ENCODE measurements around the gene PPP1CC.
"Not testable (repeated sequence)": the region's sequence is repeated elsewhere in the genome, so short reads cannot be mapped to it uniquely, and the experiment has no call there.

PPP1CC gene

GRCh38 chr12:110742718-110743570, at the start of gene PPP1CC:
PPP1CC (minus strand) TSS chr12:110742891; CDS start chr12:110742707, 184 bp downstream.
- peak; percentile 93 for DNase-seq (ENCODE audit: low spot score)

- no peak for DNase-seq (ENCODE audit: low spot score)
Observed at GRCh38 chr12:110791589-110791988, 48.9 kb upstream of the PPP1CC start.

GRCh38 chr12:110790301-110790700, 47.6 kb upstream of the PPP1CC start:
- no peak for DNase-seq (ENCODE audit: low spot score)

- DNase-seq (ENCODE audit: low spot score) = no peak
Observed at GRCh38 chr12:110786012-110786411, 43.3 kb upstream of the PPP1CC start.

GRCh38 chr12:110785240-110785639, 42.5 kb upstream of the PPP1CC start:
- DNase-seq (ENCODE audit: low spot score) = no peak

GRCh38 chr12:110782922-110783321, 40.2 kb upstream of the PPP1CC start:
- no peak for DNase-seq (ENCODE audit: low spot score)

GRCh38 chr12:110782094-110782493, 39.4 kb upstream of the PPP1CC start:
- DNase-seq (ENCODE audit: low spot score) = no peak

GRCh38 chr12:110780448-110780847, 37.8 kb upstream of the PPP1CC start:
- DNase-seq (ENCODE audit: low spot score) = no peak

GRCh38 chr12:110778833-110779577, 36.3 kb upstream of the PPP1CC start:
- DNase-seq (ENCODE audit: low spot score) = no peak

GRCh38 chr12:110776410-110776809, 33.7 kb upstream of the PPP1CC start:
- no peak for DNase-seq (ENCODE audit: low spot score)

GRCh38 chr12:110775997-110776396, 33.3 kb upstream of the PPP1CC start:
- no peak for DNase-seq (ENCODE audit: low spot score)

GRCh38 chr12:110774824-110775223, 32.1 kb upstream of the PPP1CC start:
- DNase-seq (ENCODE audit: low spot score) = no peak

- DNase-seq (ENCODE audit: low spot score) = no peak
Observed at GRCh38 chr12:110768960-110769359, 26.3 kb upstream of the PPP1CC start.

- no peak for DNase-seq (ENCODE audit: low spot score)
Observed at GRCh38 chr12:110767863-110768262, 25.2 kb upstream of the PPP1CC start.

GRCh38 chr12:110766311-110767154, 23.8 kb upstream of the PPP1CC start:
- DNase-seq (ENCODE audit: low spot score) = no peak

- not testable (repeated sequence) for DNase-seq (ENCODE audit: low spot score)
Observed at GRCh38 chr12:110765572-110765971, 22.9 kb upstream of the PPP1CC start.

- no peak for DNase-seq (ENCODE audit: low spot score)
Observed at GRCh38 chr12:110765111-110765510, 22.4 kb upstream of the PPP1CC start.

- DNase-seq (ENCODE audit: low spot score) = no peak
Observed at GRCh38 chr12:110763583-110763982, 20.9 kb upstream of the PPP1CC start.

GRCh38 chr12:110762891-110763290, 20.2 kb upstream of the PPP1CC start:
- no peak for DNase-seq (ENCODE audit: low spot score)

GRCh38 chr12:110760204-110760609, 17.5 kb upstream of the PPP1CC start:
- no peak for DNase-seq (ENCODE audit: low spot score)

- no peak for DNase-seq (ENCODE audit: low spot score)
Observed at GRCh38 chr12:110758922-110759321, 16.2 kb upstream of the PPP1CC start.

GRCh38 chr12:110756611-110757010, 13.9 kb upstream of the PPP1CC start:
- DNase-seq (ENCODE audit: low spot score) = no peak

Data from RKO (cell line).